NCI-H774 (cell line): ENCODE results near the gene RGL3.
"Not testable (repeated sequence)": the region's sequence is repeated elsewhere in the genome, so short reads cannot be mapped to it uniquely, and the experiment has no call there.

ENCODE experiments used
- DNase-seq: peaks from one replicate; lab custom pipeline; 2025; lab: John Stamatoyannopoulos, UW

RGL3 gene

GRCh38 chr19:11421371-11422098, 2.4 kb upstream of the RGL3 start:
- DNase-seq: peak; percentile 52

- peak; percentile 5 for DNase-seq
These were observed 1.6 kb upstream of the RGL3 start for GRCh38 chr19:11420429-11421370.

- DNase-seq: peak; percentile 38
These were observed 993 bp downstream of the RGL3 start for GRCh38 chr19:11418094-11418548.

- DNase-seq: no peak
These were observed 2.6 kb downstream of the RGL3 start for GRCh38 chr19:11416346-11417052.

- no peak for DNase-seq
These were observed 4.6 kb downstream of the RGL3 start for GRCh38 chr19:11414544-11414943.

- DNase-seq: no peak
These were observed 8.4 kb downstream of the RGL3 start for GRCh38 chr19:11410682-11411081.

GRCh38 chr19:11408591-11408990, 10.5 kb downstream of the RGL3 start:
- no peak for DNase-seq

GRCh38 chr19:11406703-11407236, 12.3 kb downstream of the RGL3 start:
- DNase-seq: not testable (repeated sequence)

GRCh38 chr19:11405846-11406643, 13.1 kb downstream of the RGL3 start:
- DNase-seq: no peak

- no peak for DNase-seq
These were observed 14.4 kb downstream of the RGL3 start for GRCh38 chr19:11404588-11405222.

- no peak for DNase-seq
These were observed 17.1 kb downstream of the RGL3 start for GRCh38 chr19:11401808-11402543.

- no peak for DNase-seq
These were observed 18.3 kb downstream of the RGL3 start for GRCh38 chr19:11400798-11401197.

GRCh38 chr19:11399667-11400066, 19.4 kb downstream of the RGL3 start:
- no peak for DNase-seq

- no peak for DNase-seq
These were observed 22.0 kb downstream of the RGL3 start for GRCh38 chr19:11397089-11397610.

GRCh38 chr19:11390933-11391680, 28.0 kb downstream of the RGL3 start:
- no peak for DNase-seq

- no peak for DNase-seq
These were observed 28.8 kb downstream of the RGL3 start for GRCh38 chr19:11390359-11390758.

- DNase-seq: peak; percentile 19
These were observed 31.7 kb downstream of the RGL3 start for GRCh38 chr19:11387162-11388034.

GRCh38 chr19:11384778-11385129, 34.4 kb downstream of the RGL3 start:
- no peak for DNase-seq
